D721Med (cell line): ENCODE measurements around the gene CNTFR.

ENCODE experiments used
- DNase-seq: peaks from one replicate; pipeline ENCODE4 v3.0.0; 2011; ENCODE audit warnings: low spot score; ENCODE audit not compliant: insufficient read length
- FAIRE-seq: peaks from 2 replicates; lab custom pipeline; 2011; peaks lifted over from hg19 to GRCh38; lab: Jason Lieb, UNC
- TF ChIP-seq, protein P1 (sequence below): IDR thresholded peaks from 2 replicates; pipeline ENCODE4 v1.5.1; 2012; ENCODE audit warnings: mild to moderate bottlenecking, control low read depth; ENCODE audit not compliant: insufficient read depth; ENCODE audit errors: missing control alignments

CNTFR gene

GRCh38 chr9:34556949-34557348, 32.6 kb downstream of the CNTFR start:
- DNase-seq (no peak), FAIRE-seq (no peak)
- TF ChIP-seq, protein P1, sequence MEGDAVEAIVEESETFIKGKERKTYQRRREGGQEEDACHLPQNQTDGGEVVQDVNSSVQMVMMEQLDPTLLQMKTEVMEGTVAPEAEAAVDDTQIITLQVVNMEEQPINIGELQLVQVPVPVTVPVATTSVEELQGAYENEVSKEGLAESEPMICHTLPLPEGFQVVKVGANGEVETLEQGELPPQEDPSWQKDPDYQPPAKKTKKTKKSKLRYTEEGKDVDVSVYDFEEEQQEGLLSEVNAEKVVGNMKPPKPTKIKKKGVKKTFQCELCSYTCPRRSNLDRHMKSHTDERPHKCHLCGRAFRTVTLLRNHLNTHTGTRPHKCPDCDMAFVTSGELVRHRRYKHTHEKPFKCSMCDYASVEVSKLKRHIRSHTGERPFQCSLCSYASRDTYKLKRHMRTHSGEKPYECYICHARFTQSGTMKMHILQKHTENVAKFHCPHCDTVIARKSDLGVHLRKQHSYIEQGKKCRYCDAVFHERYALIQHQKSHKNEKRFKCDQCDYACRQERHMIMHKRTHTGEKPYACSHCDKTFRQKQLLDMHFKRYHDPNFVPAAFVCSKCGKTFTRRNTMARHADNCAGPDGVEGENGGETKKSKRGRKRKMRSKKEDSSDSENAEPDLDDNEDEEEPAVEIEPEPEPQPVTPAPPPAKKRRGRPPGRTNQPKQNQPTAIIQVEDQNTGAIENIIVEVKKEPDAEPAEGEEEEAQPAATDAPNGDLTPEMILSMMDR: no peak

DNA sequence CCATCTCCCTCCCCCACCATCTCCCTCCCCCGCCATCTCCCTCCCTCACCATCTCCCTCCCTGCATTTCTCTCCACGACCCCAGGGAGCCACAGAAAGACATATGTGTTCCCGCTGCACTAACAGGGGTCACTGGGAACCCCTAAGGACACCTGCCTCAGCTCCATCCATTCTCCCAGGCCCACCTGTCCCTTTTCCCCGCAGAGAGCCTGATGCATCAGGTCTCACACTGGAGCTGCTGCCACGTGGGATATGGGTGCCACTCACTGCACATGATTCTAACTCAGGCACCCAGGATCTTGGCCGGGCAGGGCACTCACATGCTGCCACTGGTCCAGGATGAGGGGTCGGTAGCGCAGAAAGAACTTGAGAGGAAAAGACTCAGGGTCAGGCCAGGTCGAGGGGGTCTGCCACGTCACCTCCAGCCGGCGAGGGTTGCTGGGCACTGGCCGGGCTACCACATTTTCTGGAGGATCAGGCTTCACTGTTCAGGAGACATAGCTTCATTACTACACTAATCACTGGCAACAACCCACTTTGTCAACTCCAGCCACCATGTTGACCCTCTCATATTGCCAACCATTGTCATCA, 33.5 kb downstream of the CNTFR start:
- FAIRE-seq: no peak
- TF ChIP-seq, protein P1: no peak
- no peak for DNase-seq

- DNase-seq: no peak
- FAIRE-seq: no peak
- TF ChIP-seq, protein P1: no peak
Measured at GRCh38 chr9:34555500-34555899, 34.0 kb downstream of the CNTFR start.

DNA sequence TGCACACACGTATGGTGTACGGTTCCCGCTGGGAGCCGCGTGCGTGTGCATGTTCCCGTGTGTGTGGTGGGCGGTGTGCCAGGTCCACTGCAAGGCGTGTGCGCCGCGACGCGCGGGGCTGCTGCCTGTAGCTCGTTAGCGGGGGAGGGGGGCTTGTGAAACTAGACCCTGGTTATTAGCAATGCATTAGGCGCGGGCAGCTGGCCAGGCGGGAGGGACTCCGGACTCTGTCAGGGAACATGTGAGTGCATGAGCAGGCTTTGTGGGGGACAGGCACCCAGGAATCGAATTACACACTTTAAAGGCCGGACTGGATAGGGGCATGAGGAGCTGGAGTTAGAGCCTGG, 34.5 kb downstream of the CNTFR start:
- FAIRE-seq: no peak
- TF ChIP-seq, protein P1: no peak
- DNase-seq: no peak

DNA sequence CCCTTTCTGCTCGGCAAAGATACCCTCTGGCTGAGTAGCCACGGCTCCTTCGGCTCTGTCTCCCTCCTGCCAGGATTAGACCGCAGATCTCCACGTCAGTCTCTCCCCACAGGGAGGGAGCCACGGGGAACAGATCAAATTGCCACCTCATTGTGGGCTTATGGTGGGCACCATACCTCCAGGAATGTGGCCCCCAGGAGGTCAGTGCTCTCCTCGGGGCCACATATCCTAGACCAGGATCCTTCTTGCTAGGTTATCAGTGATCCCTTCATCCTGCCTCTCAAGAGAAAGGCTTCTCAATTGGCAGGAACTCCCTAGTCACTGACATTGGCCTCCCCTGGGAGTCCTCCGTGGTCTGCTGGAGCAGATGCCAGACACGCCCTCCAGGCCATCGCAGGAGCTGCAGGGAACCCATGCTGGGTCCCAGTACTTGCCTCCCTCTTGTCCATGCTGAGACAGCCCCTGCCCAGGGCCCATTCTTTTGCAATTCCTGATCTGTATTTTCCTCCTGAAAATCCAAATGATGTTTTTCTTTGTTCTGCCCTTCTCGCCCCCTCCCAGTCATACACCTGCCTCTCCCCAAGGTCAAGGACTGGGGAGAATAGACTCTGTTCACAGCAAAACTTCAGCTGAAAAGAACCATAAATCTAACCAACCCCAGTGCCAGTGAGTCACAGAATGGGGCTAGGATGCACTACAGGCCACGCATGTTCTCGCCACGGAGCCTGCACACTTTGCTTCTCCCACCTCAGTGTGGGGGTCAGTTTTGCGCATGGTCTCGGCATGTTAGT, 35.1 kb downstream of the CNTFR start:
- DNase-seq: peak; percentile 65
- TF ChIP-seq, protein P1: no peak
- FAIRE-seq: no peak

GRCh38 chr9:34553511-34554021, 36.0 kb downstream of the CNTFR start:
- FAIRE-seq: no peak
- TF ChIP-seq, protein P1: no peak
- no peak for DNase-seq

DNA sequence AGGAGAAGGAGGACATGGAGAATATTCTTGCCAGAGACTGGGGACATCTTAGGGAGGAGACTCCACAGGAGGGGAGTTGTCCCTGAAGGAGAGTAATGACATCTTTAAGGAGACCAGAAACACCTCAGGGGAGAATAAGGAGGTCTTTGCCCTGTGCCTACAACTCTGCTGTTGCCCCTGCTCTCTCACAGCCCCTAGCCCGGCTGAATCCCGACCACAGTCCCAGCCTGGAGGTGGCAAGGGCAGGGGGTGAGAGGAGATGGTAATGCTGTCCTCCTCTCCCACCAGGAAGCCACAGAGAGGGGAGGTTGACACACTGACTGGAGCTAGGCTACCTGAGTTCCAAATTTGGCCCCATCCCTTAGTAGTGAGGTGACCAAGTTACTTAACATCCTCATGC, 36.5 kb downstream of the CNTFR start:
- FAIRE-seq: no peak

More for the DNA sequence above, 36.5 kb downstream of the CNTFR start:
- TF ChIP-seq, protein P1: no peak
- no peak for DNase-seq
